Measurements from ENCODE around the gene LECT2. TPM values are rescaled to one million over a fixed set of nuclear protein-coding genes. Genes with fewer than 3 reads are reported as not detected.

Gene LECT2
- total and polyA plus RNA-seq, 10 of the 15 experiments (the other 5 are each of a cell fraction or from before 2014, with no cell fraction given) = not detected

GRCh38 chr5:135966165-135966564 is 11.4 kb upstream of the LECT2 start:
- Histone ChIP-seq H3K27ac (ENCODE audit: control insufficient read depth, insufficient read depth) (no peak overlapping the region), H2AFZ (ENCODE audit: control insufficient read depth, low read depth, low read length) (no peak overlapping the region), H3K9ac (ENCODE audit: control insufficient read depth, insufficient read depth, low read length) (no peak overlapping the region), H3K4me3 (no peak overlapping the region), H4K20me1 (ENCODE audit: control insufficient read depth, insufficient read depth) (no peaks in the 10 kb centered on the region), H3K36me3 (ENCODE audit: control insufficient read depth in 2 of 2, insufficient read depth in 2 of 2, low read length in 1 of 2) (no peaks in the 10 kb centered on the region), H3K79me2 (ENCODE audit: control insufficient read depth, insufficient read depth, low read length) (no peaks in the 10 kb centered on the region), H3K27me3 (replicated peaks in 1 of 2; ENCODE audit: control insufficient read depth in 2 of 2, insufficient read depth in 2 of 2, low read length in 1 of 2) (peaks cover 0 to 5% of the 10 kb centered on the region in 2 experiments; a peak in 1 of 4 replicates), H3K9me3 (replicated peaks; ENCODE audit: control insufficient read depth, insufficient read depth, low read length) (no peaks in the 10 kb centered on the region), H3K4me2 (ENCODE audit: control insufficient read depth, insufficient read depth) (no peak overlapping the region), H3K4me1 (ENCODE audit: control insufficient read depth, insufficient read depth, low read length) (no peaks in the 10 kb centered on the region)
- in situ Hi-C loops (cut with MboI) (no loop called here), intact Hi-C loops (cut with micrococcal nuclease; ENCODE audit: unreplicated experiment) (no loop called here)
- WGBS (ENCODE audit: insufficient coverage, insufficient replicate concordance, low lambda C conversion rate, missing lambda C conversion rate) = 50% methylated on average over 4 of the region's 4 CpGs
- DNase-seq (ENCODE audit: low read depth, low spot score) (no peak), ATAC-seq (no peak), FAIRE-seq (no peak)
- RAD21 ChIA-PET (ENCODE audit: unreplicated experiment) = no interaction called here
- TF ChIP-seq ZNF622 (IDR thresholded peaks at IDR 0.05) (no peak), FOXK2 (IDR thresholded peaks at IDR 0.05) (no peak), RBBP5 (conservative IDR thresholded peaks at IDR 0.05) (no peak), SUZ12 (IDR thresholded peaks at IDR 0.05; ENCODE audit: unreplicated experiment) (no peak), ZBTB11 (CRISPR knock-in tag; IDR thresholded peaks at IDR 0.05) (no peak), IRF5 (IDR thresholded peaks at IDR 0.05; ENCODE audit: borderline replicate concordance) (no peak), ZNF207 (IDR thresholded peaks at IDR 0.05; ENCODE audit: borderline replicate concordance) (no peak), BRCA1 (IDR thresholded peaks at IDR 0.05; ENCODE audit: low read depth, low read length) (no peak), NFXL1 (IDR thresholded peaks at IDR 0.05; ENCODE audit: borderline replicate concordance) (no peak), IKZF1 (conservative IDR thresholded peaks at IDR 0.05) (no peak), KAT2A (conservative IDR thresholded peaks at IDR 0.05; ENCODE audit: control insufficient read depth, low read depth, low read length) (no peak), POLR2A (IDR thresholded peaks at IDR 0.05; ENCODE audit: low read depth, low read length) (no peak), RFX5 (IDR thresholded peaks at IDR 0.05; ENCODE audit: low read depth, low read length) (no peak)
- BruUV-seq (replicated peaks) = no TSS peak
- POLR2A ChIA-PET = no interaction called here
- CTCF ChIA-PET = no interaction called here
- SMC1A ChIA-PET (ENCODE audit: uncharacterized antibody, unreplicated experiment) = no interaction called here
